VCaP (cell line): ENCODE data around the gene TRAPPC2L.

Source experiments
- H3K27ac ChIP-seq: fragments of 450-650 bp; 2 replicates; pipeline ENCODE4 v1.5.1; 2017
- TF ChIP-seq, protein P1 (sequence below): fragments of 450-650 bp; conservative IDR thresholded peaks from 2 replicates; pipeline ENCODE4 v1.5.1; 2017; ENCODE audit warnings: mild to moderate bottlenecking, moderate library complexity

TRAPPC2L gene

GRCh38 chr16:88865310-88865709 is 8.4 kb downstream of the TRAPPC2L start:
- TF ChIP-seq, protein P1, sequence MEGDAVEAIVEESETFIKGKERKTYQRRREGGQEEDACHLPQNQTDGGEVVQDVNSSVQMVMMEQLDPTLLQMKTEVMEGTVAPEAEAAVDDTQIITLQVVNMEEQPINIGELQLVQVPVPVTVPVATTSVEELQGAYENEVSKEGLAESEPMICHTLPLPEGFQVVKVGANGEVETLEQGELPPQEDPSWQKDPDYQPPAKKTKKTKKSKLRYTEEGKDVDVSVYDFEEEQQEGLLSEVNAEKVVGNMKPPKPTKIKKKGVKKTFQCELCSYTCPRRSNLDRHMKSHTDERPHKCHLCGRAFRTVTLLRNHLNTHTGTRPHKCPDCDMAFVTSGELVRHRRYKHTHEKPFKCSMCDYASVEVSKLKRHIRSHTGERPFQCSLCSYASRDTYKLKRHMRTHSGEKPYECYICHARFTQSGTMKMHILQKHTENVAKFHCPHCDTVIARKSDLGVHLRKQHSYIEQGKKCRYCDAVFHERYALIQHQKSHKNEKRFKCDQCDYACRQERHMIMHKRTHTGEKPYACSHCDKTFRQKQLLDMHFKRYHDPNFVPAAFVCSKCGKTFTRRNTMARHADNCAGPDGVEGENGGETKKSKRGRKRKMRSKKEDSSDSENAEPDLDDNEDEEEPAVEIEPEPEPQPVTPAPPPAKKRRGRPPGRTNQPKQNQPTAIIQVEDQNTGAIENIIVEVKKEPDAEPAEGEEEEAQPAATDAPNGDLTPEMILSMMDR: no peak
- H3K27ac ChIP-seq: no peak overlapping the region

GRCh38 chr16:88865742-88866141 is 8.8 kb downstream of the TRAPPC2L start:
- TF ChIP-seq, protein P1: no peak
- no peak overlapping the region for H3K27ac ChIP-seq

GRCh38 chr16:88866151-88866920 is 9.4 kb downstream of the TRAPPC2L start, which contains the start of gene PABPN1L:
PABPN1L (minus strand) TSS chr16:88866660; CDS start chr16:88866606, 54 bp downstream.
- TF ChIP-seq, protein P1: no peak
- no peak within 1 kb of the TSS for H3K27ac ChIP-seq

- TF ChIP-seq, protein P1: no peak
- no peak overlapping the region for H3K27ac ChIP-seq
These were observed 10.8 kb downstream of the TRAPPC2L start for GRCh38 chr16:88867581-88868246.

- TF ChIP-seq, protein P1: no peak
- no peak overlapping the region for H3K27ac ChIP-seq
These were observed 12.2 kb downstream of the TRAPPC2L start for GRCh38 chr16:88868974-88869672.

DNA sequence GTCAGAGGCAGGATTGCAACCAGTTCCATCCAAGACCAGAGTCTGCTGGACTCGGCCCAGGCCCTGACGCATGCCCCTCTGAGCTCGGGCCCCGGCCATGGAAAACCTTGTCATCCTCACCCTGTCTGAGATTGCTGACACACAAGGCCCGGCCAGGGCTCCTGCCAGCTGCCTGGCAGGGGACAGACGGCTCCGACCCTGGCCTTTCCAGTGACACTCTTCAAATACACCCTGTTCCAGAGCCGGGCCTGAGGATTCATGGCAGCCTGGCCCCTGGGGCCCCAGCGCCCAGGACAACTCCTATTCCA is 12.7 kb downstream of the TRAPPC2L start:
- TF ChIP-seq, protein P1: no peak
- H3K27ac ChIP-seq: no peak overlapping the region
